HL-60 (cell line): Measurements from ENCODE around the gene DACH2.

Experiments used
- DNase-seq, 2 experiments: peaks; one replicate each; pipeline ENCODE4 v3.0.0-alpha.2; 2010 to 2020; ENCODE audit warnings: low read depth in 1 of 2, low spot score in 1 of 2
- H3K27ac ChIP-seq: fragments of 250-450 bp; sonication (Bioruptor Pico); replicated peaks from 2 replicates; pipeline ENCODE4 v1.5.1; 2020; ENCODE audit warnings: mild to moderate bottlenecking, moderate library complexity
- H3K27me3 ChIP-seq: fragments of 250-450 bp; sonication (Bioruptor Pico); 2 replicates; pipeline ENCODE4 v1.5.1; 2021; ENCODE audit warnings: mild to moderate bottlenecking, moderate library complexity; ENCODE audit not compliant: insufficient read depth, poor library complexity, severe bottlenecking
- H3K4me3 ChIP-seq: replicated peaks from 2 replicates; pipeline ENCODE4 v1.5.1; 2011; ENCODE audit warnings: mild to moderate bottlenecking, control low read depth, low read length; ENCODE audit not compliant: insufficient read depth
- GABPA ChIP-seq: IDR thresholded peaks from 2 replicates; pipeline ENCODE4 v1.6.1; 2012; ENCODE audit warnings: low read depth
- POLR2AphosphoS5 ChIP-seq: IDR thresholded peaks from 2 replicates; pipeline ENCODE4 v1.6.1; 2012; ENCODE audit warnings: low read depth
- SPI1 ChIP-seq: IDR thresholded peaks from 2 replicates; pipeline ENCODE4 v1.6.1; 2012; ENCODE audit warnings: low read depth, mild to moderate bottlenecking, borderline replicate concordance
- TF ChIP-seq, protein P1 (sequence below): IDR thresholded peaks from one replicate; pipeline ENCODE4 v1.5.1; 2011; ENCODE audit warnings: low read length, control low read depth, inconsistent platforms; ENCODE audit not compliant: insufficient read depth
- TF ChIP-seq, protein P2 (sequence below): IDR thresholded peaks from 2 replicates; pipeline ENCODE4 v1.6.1; 2012; ENCODE audit warnings: low read depth; ENCODE audit not compliant: insufficient replicate concordance

Gene DACH2

DNA sequence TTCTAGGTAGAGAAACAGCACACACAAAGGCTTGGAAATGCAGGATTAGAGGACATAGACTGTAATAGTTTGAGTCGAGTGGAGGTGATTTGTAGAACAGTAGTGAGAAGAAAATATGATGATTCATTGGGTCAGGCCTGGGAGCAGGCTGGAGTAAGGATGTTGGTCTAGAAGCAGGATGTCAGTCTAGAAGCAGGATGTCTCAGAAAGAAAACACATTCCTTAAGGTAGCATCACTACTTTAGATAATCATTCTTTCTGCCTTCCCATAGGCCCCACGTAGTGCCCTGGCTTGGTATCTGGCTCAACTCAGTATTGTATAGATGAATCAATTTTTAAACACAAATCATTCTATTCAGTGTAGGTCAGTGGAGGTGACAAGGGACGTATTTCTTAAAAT is 11.2 kb upstream of the DACH2 start:
- no peaks in the 10 kb centered on the region for H3K27me3 ChIP-seq
- no peak for DNase-seq
- TF ChIP-seq GABPA, result no peak
- TF ChIP-seq, protein P1, sequence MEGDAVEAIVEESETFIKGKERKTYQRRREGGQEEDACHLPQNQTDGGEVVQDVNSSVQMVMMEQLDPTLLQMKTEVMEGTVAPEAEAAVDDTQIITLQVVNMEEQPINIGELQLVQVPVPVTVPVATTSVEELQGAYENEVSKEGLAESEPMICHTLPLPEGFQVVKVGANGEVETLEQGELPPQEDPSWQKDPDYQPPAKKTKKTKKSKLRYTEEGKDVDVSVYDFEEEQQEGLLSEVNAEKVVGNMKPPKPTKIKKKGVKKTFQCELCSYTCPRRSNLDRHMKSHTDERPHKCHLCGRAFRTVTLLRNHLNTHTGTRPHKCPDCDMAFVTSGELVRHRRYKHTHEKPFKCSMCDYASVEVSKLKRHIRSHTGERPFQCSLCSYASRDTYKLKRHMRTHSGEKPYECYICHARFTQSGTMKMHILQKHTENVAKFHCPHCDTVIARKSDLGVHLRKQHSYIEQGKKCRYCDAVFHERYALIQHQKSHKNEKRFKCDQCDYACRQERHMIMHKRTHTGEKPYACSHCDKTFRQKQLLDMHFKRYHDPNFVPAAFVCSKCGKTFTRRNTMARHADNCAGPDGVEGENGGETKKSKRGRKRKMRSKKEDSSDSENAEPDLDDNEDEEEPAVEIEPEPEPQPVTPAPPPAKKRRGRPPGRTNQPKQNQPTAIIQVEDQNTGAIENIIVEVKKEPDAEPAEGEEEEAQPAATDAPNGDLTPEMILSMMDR, result no peak
- no peak for TF ChIP-seq POLR2AphosphoS5
- TF ChIP-seq SPI1, result no peak
- TF ChIP-seq, protein P2, sequence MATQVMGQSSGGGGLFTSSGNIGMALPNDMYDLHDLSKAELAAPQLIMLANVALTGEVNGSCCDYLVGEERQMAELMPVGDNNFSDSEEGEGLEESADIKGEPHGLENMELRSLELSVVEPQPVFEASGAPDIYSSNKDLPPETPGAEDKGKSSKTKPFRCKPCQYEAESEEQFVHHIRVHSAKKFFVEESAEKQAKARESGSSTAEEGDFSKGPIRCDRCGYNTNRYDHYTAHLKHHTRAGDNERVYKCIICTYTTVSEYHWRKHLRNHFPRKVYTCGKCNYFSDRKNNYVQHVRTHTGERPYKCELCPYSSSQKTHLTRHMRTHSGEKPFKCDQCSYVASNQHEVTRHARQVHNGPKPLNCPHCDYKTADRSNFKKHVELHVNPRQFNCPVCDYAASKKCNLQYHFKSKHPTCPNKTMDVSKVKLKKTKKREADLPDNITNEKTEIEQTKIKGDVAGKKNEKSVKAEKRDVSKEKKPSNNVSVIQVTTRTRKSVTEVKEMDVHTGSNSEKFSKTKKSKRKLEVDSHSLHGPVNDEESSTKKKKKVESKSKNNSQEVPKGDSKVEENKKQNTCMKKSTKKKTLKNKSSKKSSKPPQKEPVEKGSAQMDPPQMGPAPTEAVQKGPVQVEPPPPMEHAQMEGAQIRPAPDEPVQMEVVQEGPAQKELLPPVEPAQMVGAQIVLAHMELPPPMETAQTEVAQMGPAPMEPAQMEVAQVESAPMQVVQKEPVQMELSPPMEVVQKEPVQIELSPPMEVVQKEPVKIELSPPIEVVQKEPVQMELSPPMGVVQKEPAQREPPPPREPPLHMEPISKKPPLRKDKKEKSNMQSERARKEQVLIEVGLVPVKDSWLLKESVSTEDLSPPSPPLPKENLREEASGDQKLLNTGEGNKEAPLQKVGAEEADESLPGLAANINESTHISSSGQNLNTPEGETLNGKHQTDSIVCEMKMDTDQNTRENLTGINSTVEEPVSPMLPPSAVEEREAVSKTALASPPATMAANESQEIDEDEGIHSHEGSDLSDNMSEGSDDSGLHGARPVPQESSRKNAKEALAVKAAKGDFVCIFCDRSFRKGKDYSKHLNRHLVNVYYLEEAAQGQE, result no peak
- H3K4me3 ChIP-seq, result no peak overlapping the region
- no peak overlapping the region for H3K27ac ChIP-seq

DNA sequence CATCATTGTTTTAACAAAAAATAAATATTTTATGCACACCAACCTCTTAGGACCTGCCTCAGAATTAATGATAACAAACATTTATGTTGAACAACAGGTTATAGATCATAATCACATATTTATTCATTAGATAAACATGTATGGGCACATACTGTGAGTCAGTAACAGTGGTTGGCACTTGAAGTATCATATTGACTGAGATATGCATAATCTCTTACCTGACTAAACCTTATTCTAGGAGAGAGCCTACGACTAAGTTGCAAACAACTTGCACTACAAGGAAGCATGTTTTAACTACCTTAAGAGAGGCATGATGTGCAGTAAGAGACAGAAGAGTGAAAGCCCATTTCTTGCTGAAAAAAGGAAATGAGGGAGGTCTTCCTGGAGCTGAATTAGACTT is 6.5 kb upstream of the DACH2 start:
- Histone ChIP-seq H3K27me3 (no peaks in the 10 kb centered on the region), H3K4me3 (no peak overlapping the region), H3K27ac (no peak overlapping the region)
- TF ChIP-seq, protein P2, result no peak
- TF ChIP-seq GABPA (no peak), POLR2AphosphoS5 (no peak), SPI1 (no peak)
- TF ChIP-seq, protein P1, result no peak
- DNase-seq, result no peak

DNA sequence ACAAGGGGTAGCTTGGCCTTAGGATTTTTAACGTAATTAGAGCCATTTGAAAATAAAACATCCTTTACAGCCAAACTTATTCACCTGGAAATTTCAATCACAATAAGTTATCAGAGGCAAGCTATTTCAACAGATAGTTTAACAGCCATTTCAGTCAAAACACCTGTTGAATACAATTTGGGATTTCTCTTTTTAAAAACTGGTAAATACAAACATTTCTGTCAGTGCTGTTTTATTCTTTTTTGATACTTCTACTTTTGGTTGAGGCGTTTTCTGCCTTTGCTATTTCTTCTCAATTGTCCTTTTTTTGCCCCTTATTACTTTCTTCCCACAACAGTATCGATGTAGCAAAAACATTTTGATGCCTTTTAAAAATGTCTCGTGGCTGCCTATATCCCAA is 2.1 kb upstream of the DACH2 start:
- Histone ChIP-seq H3K27me3 (peaks cover 6% of the 10 kb centered on the region), H3K27ac (no peak overlapping the region), H3K4me3 (no peak overlapping the region)
- TF ChIP-seq SPI1 (no peak), GABPA (no peak), POLR2AphosphoS5 (no peak)
- TF ChIP-seq, protein P2, result no peak
- TF ChIP-seq, protein P1, result no peak
- DNase-seq, result no peak
